SK-N-SH treated with all-trans-retinoic acid at 6 μM for 48 hours (cell line): ENCODE results near the gene GEMIN7.

ENCODE experiments used
- ATAC-seq: fragments of 200-7000 bp; cut with Tn5 transposase; 3 replicates; pipeline ENCODE4 v1.9.1; 2020; ENCODE audit warnings: mild to moderate bottlenecking, moderate library complexity
- ARNTL ChIP-seq: fragments of 450-650 bp; formaldehyde crosslinking; IDR thresholded peaks from 2 replicates; pipeline ENCODE4 v1.5.0; 2020; ENCODE audit warnings: low read depth, mild to moderate bottlenecking, moderate library complexity, borderline replicate concordance
- BACH2 ChIP-seq: fragments of 250-450 bp; sonication (Bioruptor Pico); IDR thresholded peaks from 2 replicates; pipeline ENCODE4 v1.9.0; 2021; ENCODE audit warnings: mild to moderate bottlenecking, borderline replicate concordance
- CSDC2 ChIP-seq: fragments of 250-450 bp; sonication (Bioruptor Pico); IDR thresholded peaks from 2 replicates; pipeline ENCODE4 v1.5.0; 2020; ENCODE audit warnings: mild to moderate bottlenecking, moderate library complexity
- CSRNP3 ChIP-seq: fragments of 250-450 bp; sonication (Bioruptor Pico); IDR thresholded peaks from 2 replicates; pipeline ENCODE4 v1.5.1; 2021; ENCODE audit warnings: mild to moderate bottlenecking, moderate library complexity
- ESRRG ChIP-seq: fragments of 250-450 bp; sonication (Bioruptor Pico); IDR thresholded peaks from 2 replicates; pipeline ENCODE4 v1.6.1; 2021; ENCODE audit warnings: mild to moderate bottlenecking
- GLIS3 ChIP-seq: fragments of 250-450 bp; sonication (Bioruptor Pico); IDR thresholded peaks from 2 replicates; pipeline ENCODE4 v1.5.0; 2020; ENCODE audit warnings: mild to moderate bottlenecking, moderate library complexity
- ISL1 ChIP-seq: fragments of 250-450 bp; sonication (Bioruptor Pico); IDR thresholded peaks from 2 replicates; pipeline ENCODE4 v2.1.2; 2022; ENCODE audit warnings: mild to moderate bottlenecking, moderate library complexity
- OSR1 ChIP-seq: fragments of 250-450 bp; sonication (Bioruptor Pico); IDR thresholded peaks from 2 replicates; pipeline ENCODE4 v1.8.0; 2022; ENCODE audit warnings: moderate library complexity, mild to moderate bottlenecking, inconsistent platforms
- PATZ1 ChIP-seq: fragments of 250-450 bp; sonication (Bioruptor Pico); IDR thresholded peaks from 2 replicates; pipeline ENCODE4 v1.8.0; 2020; ENCODE audit warnings: mild to moderate bottlenecking, moderate library complexity, borderline replicate concordance
- POU6F1 ChIP-seq: fragments of 250-450 bp; sonication (Bioruptor Pico); IDR thresholded peaks from 2 replicates; pipeline ENCODE4 v1.8.0; 2021; ENCODE audit warnings: low read depth, mild to moderate bottlenecking, moderate library complexity, borderline replicate concordance
- PPARA ChIP-seq: fragments of 250-450 bp; sonication (Bioruptor Pico); IDR thresholded peaks from 2 replicates; pipeline ENCODE4 v1.5.0; 2020; ENCODE audit warnings: mild to moderate bottlenecking, borderline replicate concordance
- SNAI2 ChIP-seq: fragments of 250-450 bp; sonication (Bioruptor Pico); IDR thresholded peaks from 2 replicates; pipeline ENCODE4 v1.5.0; 2020; ENCODE audit warnings: mild to moderate bottlenecking, moderate library complexity
- TCF4 ChIP-seq: fragments of 250-450 bp; sonication (Bioruptor Pico); IDR thresholded peaks from 2 replicates; pipeline ENCODE4 v1.8.0; 2021; ENCODE audit warnings: mild to moderate bottlenecking, moderate library complexity, borderline replicate concordance
- TOX ChIP-seq: fragments of 250-450 bp; sonication (Bioruptor Pico); IDR thresholded peaks from 2 replicates; pipeline ENCODE4 v1.8.0; 2021; ENCODE audit warnings: mild to moderate bottlenecking, moderate library complexity, borderline replicate concordance
- TSHZ2 ChIP-seq: fragments of 250-450 bp; sonication (Bioruptor Pico); IDR thresholded peaks from 2 replicates; pipeline ENCODE4 v1.5.0; 2020; ENCODE audit warnings: mild to moderate bottlenecking, moderate library complexity
- ZC3H10 ChIP-seq: fragments of 250-450 bp; sonication (Bioruptor Pico); IDR thresholded peaks from 2 replicates; pipeline ENCODE4 v1.5.1; 2021; ENCODE audit warnings: mild to moderate bottlenecking, moderate library complexity
- ZFP3 ChIP-seq: fragments of 250-450 bp; sonication (Bioruptor Pico); IDR thresholded peaks from 2 replicates; pipeline ENCODE4 v1.5.0; 2020; ENCODE audit warnings: mild to moderate bottlenecking, moderate library complexity
- ZFP30 ChIP-seq: fragments of 450-650 bp; formaldehyde crosslinking; IDR thresholded peaks from 2 replicates; pipeline ENCODE4 v1.5.0; 2022; ENCODE audit warnings: mild to moderate bottlenecking, moderate library complexity
- ZNF70 ChIP-seq: fragments of 450-650 bp; formaldehyde crosslinking; IDR thresholded peaks from 2 replicates; pipeline ENCODE4 v1.5.0; 2020; ENCODE audit warnings: mild to moderate bottlenecking, moderate library complexity

GEMIN7 gene

GRCh38 chr19:45094707-45095106, 15.6 kb downstream of the GEMIN7 start:
- TF ChIP-seq ZFP30 (CRISPR knock-in tag), result no peak
- no peak for TF ChIP-seq BACH2
- TF ChIP-seq ZC3H10 (CRISPR knock-in tag), result no peak
- no peak for TF ChIP-seq ESRRG (CRISPR knock-in tag)
- TF ChIP-seq POU6F1 (CRISPR knock-in tag), result no peak
- no peak for TF ChIP-seq SNAI2 (CRISPR knock-in tag)
- no peak for TF ChIP-seq CSRNP3 (CRISPR knock-in tag)
- TF ChIP-seq TCF4, result no peak
- TF ChIP-seq TOX (CRISPR knock-in tag), result no peak
- no peak for TF ChIP-seq ZFP3
- TF ChIP-seq ISL1, result no peak
- no peak for ATAC-seq

- TF ChIP-seq SNAI2 (CRISPR knock-in tag) (no peak), PPARA (CRISPR knock-in tag) (no peak), GLIS3 (CRISPR knock-in tag) (no peak), ZNF70 (no peak), TOX (CRISPR knock-in tag) (no peak), TSHZ2 (CRISPR knock-in tag) (no peak), OSR1 (CRISPR knock-in tag) (no peak), ZFP30 (CRISPR knock-in tag) (no peak), BACH2 (no peak)
- TF ChIP-seq, all 23 proteins: peak for 0
- ATAC-seq, result no peak
Measured at GRCh38 chr19:45095496-45096413, 16.7 kb downstream of the GEMIN7 start.

GRCh38 chr19:45096700-45097099, 17.6 kb downstream of the GEMIN7 start:
- no peak for ATAC-seq
- TF ChIP-seq ZC3H10 (CRISPR knock-in tag) (no peak), PATZ1 (no peak), GLIS3 (CRISPR knock-in tag) (no peak), ZFP3 (no peak), BACH2 (no peak), CSDC2 (CRISPR knock-in tag) (no peak), OSR1 (CRISPR knock-in tag) (no peak), ARNTL (no peak), TOX (CRISPR knock-in tag) (no peak), TCF4 (no peak), SNAI2 (CRISPR knock-in tag) (no peak), ISL1 (no peak), PPARA (CRISPR knock-in tag) (no peak)

GRCh38 chr19:45097450-45097775, 18.4 kb downstream of the GEMIN7 start:
- ATAC-seq, result no peak
- TF ChIP-seq CSDC2 (CRISPR knock-in tag), result no peak
